Uterus (tissue), 2 donors: ENCODE results near the gene MOV10L1.

Experiments used
- CTCF ChIP-seq, 4 experiments: fragments of 200-600 bp in 2 of 4; fragments of 450-650 bp in 2 of 4; sonication (generic) in 2 of 4; IDR thresholded peaks; one replicate each; pipeline ENCODE4 v1.5.1; 2016 to 2019; ENCODE audit warnings: antibody characterized with exemption in 4 of 4, mild to moderate bottlenecking in 2 of 4, moderate library complexity in 1 of 4
- POLR2A ChIP-seq, 2 donors: fragments of 450-650 bp; IDR thresholded peaks; one replicate each; pipeline ENCODE4 v1.6.1; 2016; ENCODE audit warnings: antibody characterized with exemption in 2 of 2, mild to moderate bottlenecking in 1 of 2, moderate library complexity in 1 of 2

GRCh38 chr22:50058061-50058905 is 31.5 kb upstream of the MOV10L1 start, which contains the start of gene TTLL8:
- TF ChIP-seq POLR2A (IDR thresholded peaks at IDR 0.05) (no peak), CTCF (IDR thresholded peaks at IDR 0.05) (no peak)
